Activated gamma-delta T cell treated with anti-CD3 and anti-CD28 coated beads, Interleukin-2, amount 50 U/mL, for 16 hours (primary cell): Measurements from ENCODE around the gene PLA2G2F.
A peak's percentile ranks its signal among the peaks of the same experiment; 100 is the strongest.

Experiments
- DNase-seq: peaks from one replicate; pipeline ENCODE4 v3.0.0-alpha.2; 2020; ENCODE audit warnings: low read depth

The PLA2G2F gene

DNA sequence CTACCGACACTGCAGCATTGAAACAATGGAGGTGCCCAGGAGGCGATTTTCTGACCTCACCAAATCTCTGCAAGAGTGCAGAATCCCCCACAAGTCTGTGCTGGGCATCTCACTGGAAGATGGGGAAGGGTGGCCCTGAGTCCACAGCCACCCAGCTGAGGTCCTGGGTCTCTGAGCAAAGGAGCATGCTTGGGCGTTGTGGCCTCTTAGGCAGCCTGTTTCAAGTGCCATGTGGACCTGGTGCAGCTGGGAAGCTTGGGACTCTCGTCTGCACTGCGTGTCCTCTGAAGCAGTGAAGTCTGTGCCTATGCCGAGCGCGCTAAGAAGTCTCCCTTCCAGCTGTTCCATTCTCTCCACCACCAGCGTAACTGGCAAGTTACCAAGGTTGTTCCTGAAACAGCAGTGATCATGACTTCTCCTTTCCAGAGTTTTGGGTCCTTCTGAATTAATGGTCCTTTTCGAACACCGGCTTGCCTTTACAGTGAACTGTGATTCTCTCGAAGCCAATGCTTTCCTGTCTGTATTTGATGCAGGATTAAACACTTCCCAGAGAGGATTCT is 52.2 kb downstream of the PLA2G2F start:
- DNase-seq = no peak

DNA sequence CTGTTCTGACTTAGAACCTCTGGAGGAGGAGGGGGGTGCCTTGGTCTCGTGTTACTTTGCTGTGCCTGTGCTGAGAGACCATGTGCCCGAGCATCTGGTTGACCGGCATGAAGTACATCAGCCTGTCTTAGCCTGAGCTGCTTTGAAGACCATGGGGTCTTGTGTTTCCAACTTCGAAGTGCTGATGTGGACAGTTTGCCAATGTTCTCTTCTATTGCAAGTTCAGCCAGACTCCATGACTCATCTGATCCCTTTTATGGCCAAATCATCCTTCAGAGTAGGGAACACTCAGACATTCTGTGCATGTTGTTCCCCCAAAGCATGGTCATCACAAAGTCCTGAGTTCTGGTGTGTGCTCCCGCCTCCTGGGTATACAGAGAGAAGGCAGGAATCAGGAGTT is 53.2 kb downstream of the PLA2G2F start:
- no peak for DNase-seq

DNA sequence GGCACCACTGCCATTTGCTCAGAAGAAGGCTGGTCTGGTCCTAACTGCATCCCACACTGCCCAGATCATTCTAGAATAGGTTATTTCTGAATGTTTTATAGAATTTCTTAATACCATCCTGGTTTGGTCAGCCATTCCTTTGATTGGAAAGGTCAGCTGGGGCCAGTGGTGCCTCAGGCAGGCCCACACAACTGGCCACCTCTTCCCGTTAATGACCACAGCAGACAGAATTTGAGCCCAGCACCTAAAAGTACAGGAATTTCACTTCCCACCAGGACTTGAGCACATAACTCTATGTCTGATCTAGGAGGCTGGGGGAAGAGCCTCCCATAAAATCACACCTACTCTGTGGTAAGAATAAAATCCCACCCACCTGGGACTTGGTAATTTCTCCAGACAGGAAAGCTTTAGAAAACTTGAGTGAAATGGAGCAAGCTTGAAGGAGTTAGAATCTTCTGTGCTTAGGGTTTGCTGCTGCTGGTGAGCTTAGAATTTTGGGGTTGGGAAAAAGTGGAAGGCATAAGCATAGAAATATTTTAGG is 53.8 kb downstream of the PLA2G2F start:
- DNase-seq = no peak

DNA sequence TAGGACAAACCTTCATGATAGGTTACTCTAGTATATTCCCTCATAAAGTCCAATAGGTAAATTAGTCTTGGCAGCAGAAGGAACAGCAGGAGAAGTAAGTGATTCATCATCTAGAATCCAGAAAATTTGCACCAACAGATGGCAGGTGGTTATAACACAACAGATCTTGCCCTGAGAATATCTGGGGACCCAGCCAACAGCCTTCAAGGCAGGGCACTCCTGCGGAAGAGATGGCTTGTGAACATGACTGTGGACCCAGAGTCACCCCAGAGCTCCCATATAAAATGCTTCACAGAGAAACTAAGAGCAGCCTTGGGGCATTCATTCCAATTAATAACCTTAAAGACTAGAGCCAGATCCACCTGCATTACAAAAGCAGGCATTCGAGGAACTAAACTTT is 55.1 kb downstream of the PLA2G2F start:
- no peak for DNase-seq

DNA sequence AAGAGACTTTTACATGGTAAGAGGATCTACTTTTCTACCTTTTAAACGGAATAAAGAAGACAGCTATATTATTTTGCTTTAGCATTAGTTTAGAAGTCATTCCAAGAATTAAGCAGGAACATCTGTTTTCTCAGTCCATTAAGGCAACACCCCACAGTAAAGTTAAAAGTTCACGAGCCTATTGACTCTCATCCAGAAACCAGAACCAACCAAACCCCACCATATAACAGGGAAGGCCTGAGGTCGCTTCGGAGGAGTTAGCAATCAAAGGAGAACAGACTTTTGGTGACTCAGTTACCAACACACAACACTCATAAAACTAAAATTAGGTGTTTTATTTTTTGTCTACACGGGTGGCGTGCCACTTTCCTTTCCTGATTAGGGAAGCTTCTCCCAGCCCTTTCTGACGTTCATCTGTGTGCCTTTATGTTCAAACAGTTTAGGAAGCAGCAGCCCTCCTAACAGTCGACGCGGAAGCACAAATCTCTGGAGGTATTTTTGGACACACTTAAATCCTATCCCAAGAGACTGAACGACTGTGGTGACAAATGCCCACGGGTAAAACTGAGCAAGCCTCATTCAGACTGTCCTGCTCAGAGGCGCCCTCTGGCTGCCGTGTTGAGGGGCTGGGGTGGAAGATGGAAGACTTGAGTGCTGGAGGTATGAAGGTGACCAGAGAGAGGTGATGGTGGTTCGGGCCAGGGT is 55.8 kb downstream of the PLA2G2F start:
- peak; percentile 56 for DNase-seq

DNA sequence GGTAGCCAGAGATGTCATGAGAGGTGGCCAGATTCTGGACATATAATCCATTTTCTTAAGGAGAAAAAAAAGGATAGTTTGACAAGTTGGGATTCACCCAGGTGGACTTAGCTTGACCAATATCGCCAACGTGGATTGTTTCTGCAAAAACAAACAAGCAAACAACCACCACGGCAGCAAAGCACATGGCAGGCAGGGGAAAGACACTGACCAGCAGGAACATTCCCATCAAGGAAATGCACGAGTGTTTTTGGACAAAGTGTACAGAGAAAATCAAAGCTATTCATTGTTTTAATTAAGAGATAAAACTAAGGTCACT is 56.3 kb downstream of the PLA2G2F start:
- no peak for DNase-seq

DNA sequence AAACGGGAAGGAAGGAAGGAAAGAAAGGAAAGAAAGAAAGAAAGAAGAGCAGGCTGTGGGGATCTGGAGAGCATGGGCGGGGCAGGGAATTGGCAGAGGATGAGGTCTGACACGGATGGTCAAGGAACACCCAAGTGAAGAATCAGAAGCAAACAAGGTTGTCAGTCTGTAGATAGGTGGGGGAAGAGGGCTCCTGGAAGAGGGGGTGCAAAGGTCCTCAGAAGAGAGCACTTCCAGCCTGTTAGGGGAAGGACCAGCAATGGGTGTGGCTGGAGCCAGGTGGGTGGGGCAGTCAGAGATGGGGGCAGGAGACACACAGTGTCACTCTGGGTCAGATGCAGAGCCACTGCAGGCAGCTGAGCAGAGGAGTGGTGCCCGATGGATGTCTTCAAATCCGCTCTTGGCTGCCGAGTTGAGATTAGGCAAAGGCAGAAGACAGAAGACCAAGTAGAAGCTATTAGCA is 58.2 kb downstream of the PLA2G2F start:
- DNase-seq = no peak

DNA sequence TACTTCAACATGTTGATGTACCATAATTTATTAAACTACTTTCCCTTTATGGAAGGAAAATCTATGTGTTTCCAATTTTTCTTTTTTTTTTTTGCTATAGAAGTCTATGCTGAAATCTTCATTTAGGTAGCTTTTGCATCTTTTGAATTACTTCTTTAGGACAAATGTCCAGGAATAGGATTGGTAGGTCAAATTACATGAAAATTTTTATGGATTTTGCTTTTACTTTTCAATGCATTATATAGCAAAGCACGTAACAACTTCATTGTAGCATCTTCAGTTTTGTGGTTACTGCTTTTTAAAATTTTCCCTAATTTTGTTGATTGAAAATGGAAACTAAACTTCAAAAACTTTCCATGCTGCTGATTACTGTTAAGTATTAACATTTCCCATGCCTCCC is 59.2 kb downstream of the PLA2G2F start:
- DNase-seq = no peak

DNA sequence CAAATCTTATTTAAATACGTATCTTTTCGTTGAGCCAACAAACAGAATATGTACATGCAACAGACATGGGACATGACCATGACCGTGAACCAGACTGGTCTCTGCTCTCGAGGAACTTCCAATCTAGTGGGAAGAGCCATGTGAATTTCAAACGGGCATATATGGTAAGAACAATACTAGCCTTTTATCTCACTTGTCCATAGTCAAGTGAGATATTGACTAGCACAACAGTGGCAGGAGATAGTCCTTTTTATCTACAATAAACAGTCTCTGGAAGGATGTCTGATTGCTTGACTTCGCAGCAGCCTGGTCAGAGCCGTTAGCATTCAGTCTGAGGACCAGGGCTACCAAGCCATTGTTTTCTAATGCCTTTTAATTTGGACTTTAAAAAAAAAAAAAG is 59.8 kb downstream of the PLA2G2F start:
- DNase-seq = no peak

DNA sequence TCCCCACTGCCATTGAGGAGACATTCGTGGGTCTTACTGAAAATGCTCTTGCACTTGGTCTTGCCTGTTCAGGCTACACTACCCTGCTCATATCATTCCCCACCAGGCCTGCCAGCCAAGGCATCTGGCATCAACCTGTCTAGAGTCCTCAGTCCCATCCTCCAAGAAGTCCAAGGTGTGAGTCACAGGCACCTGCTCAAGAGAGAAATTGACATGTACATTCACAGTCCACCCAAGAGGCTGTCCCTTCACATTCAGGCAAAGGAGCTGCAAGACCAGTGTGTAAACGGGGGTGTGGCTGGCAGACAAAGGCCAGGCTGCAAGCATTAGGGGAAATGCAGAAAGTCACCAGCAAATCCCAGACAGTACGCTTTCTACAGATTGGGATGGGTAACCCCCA is 60.3 kb downstream of the PLA2G2F start:
- no peak for DNase-seq

DNA sequence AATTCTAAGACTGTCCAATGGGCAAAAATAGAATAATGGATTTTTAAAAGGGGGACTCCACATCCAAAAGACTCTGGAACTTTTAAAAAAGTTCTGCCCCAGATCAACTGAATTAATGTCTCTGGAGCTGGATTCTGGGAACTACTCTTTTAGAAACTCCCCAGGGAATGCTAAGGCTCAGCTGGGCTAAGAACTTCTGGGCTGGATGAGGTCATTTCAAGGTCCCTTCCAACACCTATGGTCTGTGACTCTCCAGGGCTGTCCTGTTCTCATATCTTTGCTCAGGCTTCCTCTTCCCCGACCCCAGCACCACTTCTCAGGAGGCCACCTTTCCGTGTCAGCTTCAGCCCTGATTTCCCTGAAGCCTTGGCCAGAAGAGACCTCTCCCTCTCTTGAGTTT is 60.7 kb downstream of the PLA2G2F start:
- DNase-seq = no peak
